K562 treated with DMSO at 1 percent for 48 hours (cell line): ENCODE measurements around the gene HTRA1. TPM values are rescaled to one million over a fixed set of nuclear protein-coding genes. Genes with fewer than 3 reads are reported as not detected.

Experiments used
- total RNA-seq: library from RNA; unstranded; fragments of 300-600 nt; gene quantifications from 2 replicates; pipeline ENCODE4 v1.2.3, GENCODE V29; 2022; ENCODE audit warnings: low replicate concordance; ENCODE audit errors: extremely low read depth

Gene HTRA1
- not detected in 2 replicates for total RNA-seq

GRCh38 chr10:122461367-122461728 is at the start of gene HTRA1:
Gene HTRA1 (plus strand): TSS chr10:122461553. CDS start chr10:122461653, 100 bp downstream.

GRCh38 chr10:122454603-122455080 is 6.7 kb upstream of the HTRA1 start, which contains the start of gene ARMS2:
Gene ARMS2 (plus strand): TSS chr10:122454653. CDS start chr10:122454728, 75 bp downstream.

GRCh38 chr10:122560279-122560804 is 99.0 kb downstream of the HTRA1 start, which contains the start of gene DMBT1:
Gene DMBT1 (plus strand): TSS chr10:122560754. CDS start chr10:122560771, 17 bp downstream.

Other genes with a start within 250 kb of the HTRA1 start
- not detected in 2 replicates for gene BTBD16, start 190.3 kb upstream of the HTRA1 start, total RNA-seq
- gene PLEKHA1, start 86.8 kb upstream of the HTRA1 start, total RNA-seq, result not detected in 2 replicates
- gene ARMS2, start 6.9 kb upstream of the HTRA1 start, total RNA-seq, result not detected in 2 replicates
- gene DMBT1, start 99.2 kb downstream of the HTRA1 start, total RNA-seq, result not detected in 2 replicates
- gene C10orf120, start 238.3 kb downstream of the HTRA1 start, total RNA-seq, result not detected in 2 replicates